Hindlimb muscle (tissue), 1 donor: ENCODE measurements around the gene TTC23L. TPM values are rescaled to one million over a fixed set of nuclear protein-coding genes. Genes with fewer than 3 reads are reported as not detected.
"Not testable (repeated sequence)": the region's sequence is repeated elsewhere in the genome, so short reads cannot be mapped to it uniquely, and the experiment has no call there.

Source experiments
- DNase-seq: peaks from one replicate; pipeline ENCODE4 v3.0.0-alpha.2; 2013
- polyA plus RNA-seq: library from polyadenylated mRNA; unstranded; fragments of 120-200 nt; gene quantifications from one replicate; pipeline ENCODE4 v1.2.1, GENCODE V29; 2013; ENCODE audit not compliant: insufficient read length

The TTC23L gene
- polyA plus RNA-seq, 1 donor, result 0.15 TPM

- DNase-seq, result no peak
Measured at GRCh38 chr5:34881246-34881645, 42.3 kb downstream of the TTC23L start.

- DNase-seq, result no peak
Measured at GRCh38 chr5:34886392-34887119, 47.6 kb downstream of the TTC23L start.

GRCh38 chr5:34889394-34889793, 50.4 kb downstream of the TTC23L start:
- no peak for DNase-seq

- DNase-seq, result peak; percentile 93
Measured at GRCh38 chr5:34891981-34892380, 53.0 kb downstream of the TTC23L start.

- no peak for DNase-seq
Measured at GRCh38 chr5:34892414-34892813, 53.5 kb downstream of the TTC23L start.

GRCh38 chr5:34894716-34895115, 55.8 kb downstream of the TTC23L start:
- DNase-seq, result no peak

- DNase-seq, result no peak
Measured at GRCh38 chr5:34895641-34896419, 56.9 kb downstream of the TTC23L start.

GRCh38 chr5:34897646-34898045, 58.7 kb downstream of the TTC23L start:
- DNase-seq, result no peak

GRCh38 chr5:34898258-34898895, 59.4 kb downstream of the TTC23L start:
- DNase-seq, result peak; percentile 80

GRCh38 chr5:34899066-34899465, 60.1 kb downstream of the TTC23L start:
- no peak for DNase-seq

- DNase-seq, result no peak
Measured at GRCh38 chr5:34900652-34901051, 61.7 kb downstream of the TTC23L start.

- no peak for DNase-seq
Measured at GRCh38 chr5:34903260-34903659, 64.3 kb downstream of the TTC23L start.

- DNase-seq, result no peak
Measured at GRCh38 chr5:34905564-34905963, 66.6 kb downstream of the TTC23L start.

GRCh38 chr5:34913072-34913471, 74.1 kb downstream of the TTC23L start:
- DNase-seq, result no peak

GRCh38 chr5:34914671-34915138, 75.7 kb downstream of the TTC23L start:
- no peak for DNase-seq

GRCh38 chr5:34915139-34915855, 76.3 kb downstream of the TTC23L start, which contains the start of the genes BRIX1 and RAD1:
Gene BRIX1, plus strand, starts transcription at chr5:34915711. Its CDS starts 28 bp downstream, at chr5:34915739.
Gene RAD1, minus strand, starts transcription at chr5:34915504. Its CDS starts 612 bp downstream, at chr5:34914892.
- peak; percentile 99 for DNase-seq

GRCh38 chr5:34915856-34916192, 76.9 kb downstream of the TTC23L start:
- DNase-seq, result no peak

- no peak for DNase-seq
Measured at GRCh38 chr5:34916518-34916917, 77.6 kb downstream of the TTC23L start.

GRCh38 chr5:34918025-34918424, 79.1 kb downstream of the TTC23L start:
- no peak for DNase-seq

- DNase-seq, result no peak
Measured at GRCh38 chr5:34919077-34919476, 80.1 kb downstream of the TTC23L start.

- not testable (repeated sequence) for DNase-seq
Measured at GRCh38 chr5:34923256-34923655, 84.3 kb downstream of the TTC23L start.

GRCh38 chr5:34923694-34924461, 84.9 kb downstream of the TTC23L start:
- no peak for DNase-seq
